Mucosa of gallbladder (tissue), 1 donor: ENCODE data around the gene DNAH2. TPM values are rescaled to one million over a fixed set of nuclear protein-coding genes. Genes with fewer than 3 reads are reported as not detected.
"Not testable (repeated sequence)": the region's sequence is repeated elsewhere in the genome, so short reads cannot be mapped to it uniquely, and the experiment has no call there.

Experiments
- DNase-seq: peaks from one replicate; pipeline ENCODE4 v3.0.0-alpha.2; 2020; ENCODE audit warnings: low spot score
- total RNA-seq: library from RNA; stranded (reverse); gene quantifications from one replicate; pipeline ENCODE4 v1.2.1, GENCODE V29; 2021
- donor health status: DM: no; HTN: no; CAD: no.

The DNAH2 gene
- total RNA-seq, 1 donor from 2014 or later: 0.95 TPM

DNA sequence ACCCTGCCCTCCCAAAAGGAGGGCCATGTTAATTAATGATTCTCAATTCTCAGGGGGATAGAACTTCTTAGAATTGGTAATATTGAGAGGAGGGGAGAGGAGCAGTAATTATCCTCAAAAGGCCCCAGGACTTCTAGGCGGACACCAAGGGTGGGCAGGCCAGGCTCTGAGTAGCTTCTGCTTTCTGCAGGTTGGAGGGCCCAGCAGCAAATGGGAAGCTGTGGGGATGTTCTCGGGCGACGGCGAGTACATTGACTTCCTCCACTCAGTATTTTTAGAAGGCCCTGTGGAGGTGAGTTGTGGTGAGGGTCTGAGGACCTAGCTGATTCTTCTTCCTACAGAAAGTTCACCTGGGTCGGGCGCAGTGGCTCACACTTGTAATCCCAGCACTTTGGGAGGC is 57.5 kb downstream of the DNAH2 start:
- no peak for DNase-seq

DNA sequence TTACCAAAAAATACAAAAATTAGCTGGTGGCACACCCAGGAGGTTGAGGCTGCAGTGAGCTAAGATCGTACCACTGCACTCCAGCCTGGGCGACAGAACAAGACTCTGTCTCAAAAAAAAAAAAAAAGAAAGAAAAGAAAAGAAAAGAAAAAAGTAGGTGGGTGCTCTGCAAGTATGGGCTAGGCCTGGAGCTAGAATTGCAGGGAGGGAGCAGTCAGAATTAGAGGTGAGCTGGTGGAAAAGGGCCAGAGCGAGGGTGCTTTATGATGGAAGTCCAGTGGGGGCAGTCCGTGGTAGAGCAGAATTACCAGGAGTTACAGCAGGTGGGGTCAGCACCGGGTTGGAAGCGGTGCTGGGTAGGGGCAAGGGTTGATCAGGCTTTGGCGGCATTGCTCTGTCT is 59.5 kb downstream of the DNAH2 start:
- no peak for DNase-seq

DNA sequence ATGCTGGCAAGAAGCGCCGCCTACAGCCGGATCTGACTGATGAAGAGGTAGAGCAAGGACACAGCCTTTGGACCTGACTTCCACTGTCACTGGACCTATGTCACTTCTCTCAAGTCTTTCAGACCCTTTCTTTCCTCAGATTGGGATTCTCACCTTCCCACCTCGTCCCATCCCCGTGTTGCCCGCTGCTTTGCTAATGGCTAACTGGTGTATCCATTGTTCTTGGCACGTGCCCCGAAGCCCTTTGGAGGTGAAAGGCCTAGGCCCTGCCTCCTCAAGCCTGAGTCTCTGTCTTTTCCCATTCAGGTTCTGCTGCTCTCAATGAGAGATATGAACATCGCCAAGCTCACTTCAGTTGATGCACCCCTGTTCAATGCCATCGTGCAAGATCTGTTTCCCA is 63.2 kb downstream of the DNAH2 start:
- DNase-seq: no peak

DNA sequence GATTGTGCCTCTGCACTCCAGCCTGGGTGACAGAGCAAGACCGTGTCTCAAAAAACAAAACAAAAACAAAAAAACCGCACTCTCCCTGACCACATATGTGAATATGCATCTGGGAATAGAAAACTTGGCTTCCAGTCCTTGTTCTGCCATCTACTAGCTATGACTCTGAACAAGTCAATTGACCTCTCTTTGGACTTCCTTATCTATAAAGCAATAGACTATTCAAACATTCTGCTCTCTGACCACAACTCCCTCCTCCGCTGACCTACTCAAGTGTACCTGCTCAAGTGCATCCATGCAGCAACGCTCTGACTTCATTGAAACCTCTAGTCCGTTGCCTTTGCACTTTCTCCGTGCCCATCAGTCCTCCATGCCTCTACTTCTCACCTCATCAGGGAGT is 63.9 kb downstream of the DNAH2 start:
- DNase-seq: no peak

DNA sequence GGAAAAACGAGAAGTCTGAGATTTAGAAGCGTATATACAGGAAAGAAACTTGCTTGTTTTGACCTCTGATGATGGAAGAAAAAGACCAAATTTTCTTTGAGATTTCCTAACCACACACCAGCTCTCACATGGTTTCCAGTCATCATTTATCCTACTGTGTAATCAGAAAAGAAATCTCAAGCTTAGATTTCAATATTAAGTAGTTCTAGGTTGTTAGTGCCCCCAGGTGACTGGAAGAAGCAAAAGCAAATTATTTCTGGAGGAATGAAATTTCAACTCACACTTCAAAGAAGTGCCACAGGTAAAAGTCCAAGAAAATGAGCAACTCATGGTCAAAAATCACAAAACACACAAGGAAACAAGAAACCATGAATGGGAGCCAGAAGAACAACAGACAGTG is 64.7 kb downstream of the DNAH2 start:
- DNase-seq: no peak

DNA sequence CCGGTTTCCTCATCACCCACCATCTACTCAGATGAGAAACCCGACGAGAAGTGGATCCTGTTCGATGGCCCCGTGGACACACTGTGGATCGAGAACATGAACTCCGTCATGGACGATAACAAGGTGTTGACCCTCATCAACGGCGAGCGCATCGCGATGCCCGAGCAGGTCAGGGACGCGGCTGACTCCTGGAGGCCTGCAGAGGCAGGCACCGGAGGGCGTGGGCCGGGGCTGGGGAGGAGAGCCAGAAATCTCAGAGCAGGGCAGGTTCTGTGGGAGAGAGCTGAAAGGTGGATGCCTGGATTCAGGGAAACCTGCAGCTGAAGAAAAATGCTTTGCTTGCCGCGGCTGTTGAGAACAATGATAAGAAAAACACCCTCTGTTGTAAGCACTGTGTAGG is 69.3 kb downstream of the DNAH2 start:
- no peak for DNase-seq

DNA sequence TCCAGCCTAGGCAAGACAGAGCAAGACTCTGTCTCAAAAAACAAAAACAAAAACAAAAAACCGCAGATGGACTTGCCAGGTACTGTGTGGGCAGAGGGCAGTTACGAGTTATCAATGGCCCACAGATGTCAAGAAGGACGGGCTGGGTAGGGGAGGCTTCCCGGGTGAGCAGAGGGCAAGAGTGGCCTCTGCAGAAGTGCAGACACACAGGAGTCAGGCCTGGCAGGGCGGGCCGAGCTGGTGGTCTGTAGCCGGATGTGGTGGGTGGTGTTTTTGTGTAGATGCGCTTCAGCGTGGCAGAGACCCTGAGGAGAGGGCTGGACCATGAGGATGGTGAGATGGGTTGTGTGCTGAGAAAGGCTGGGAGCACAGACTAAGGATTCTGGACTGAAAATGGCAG is 71.6 kb downstream of the DNAH2 start:
- DNase-seq: no peak

DNA sequence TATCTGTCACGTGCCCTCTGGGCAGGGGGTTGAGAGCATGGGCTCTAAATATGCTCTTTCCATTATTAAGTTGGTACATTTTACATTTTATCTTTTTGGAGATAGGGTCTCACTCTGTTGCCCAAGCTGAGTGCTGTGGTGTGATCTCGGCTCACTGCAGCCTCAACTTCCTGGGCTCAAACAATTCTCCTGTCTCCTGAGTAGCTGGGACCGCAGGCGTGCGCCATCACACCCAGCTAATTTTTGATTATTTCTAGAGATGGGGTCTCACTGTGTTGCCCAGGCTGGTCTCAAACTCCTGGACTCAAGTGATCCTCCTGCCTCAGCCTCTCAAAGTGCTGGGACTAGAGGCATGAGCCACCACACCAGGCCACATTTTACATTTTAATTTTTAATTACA is 72.6 kb downstream of the DNAH2 start:
- no peak for DNase-seq

DNA sequence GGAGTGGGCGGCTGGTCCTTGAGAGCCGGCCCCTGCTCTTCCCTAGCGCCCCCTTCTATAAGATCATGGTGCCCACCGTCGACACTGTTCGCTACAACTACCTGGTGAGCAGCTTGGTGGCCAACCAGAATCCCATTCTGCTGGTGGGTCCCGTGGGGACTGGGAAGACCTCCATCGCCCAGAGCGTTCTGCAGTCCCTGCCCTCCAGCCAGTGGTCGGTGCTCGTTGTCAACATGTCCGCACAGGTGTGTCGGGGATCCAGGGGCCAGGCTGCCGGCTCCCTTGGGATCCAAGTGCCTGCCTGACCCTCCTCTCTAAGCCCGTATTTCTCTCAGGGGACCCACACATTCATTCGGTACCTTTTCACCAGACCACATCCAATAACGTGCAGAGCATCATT is 75.1 kb downstream of the DNAH2 start:
- DNase-seq: no peak

DNA sequence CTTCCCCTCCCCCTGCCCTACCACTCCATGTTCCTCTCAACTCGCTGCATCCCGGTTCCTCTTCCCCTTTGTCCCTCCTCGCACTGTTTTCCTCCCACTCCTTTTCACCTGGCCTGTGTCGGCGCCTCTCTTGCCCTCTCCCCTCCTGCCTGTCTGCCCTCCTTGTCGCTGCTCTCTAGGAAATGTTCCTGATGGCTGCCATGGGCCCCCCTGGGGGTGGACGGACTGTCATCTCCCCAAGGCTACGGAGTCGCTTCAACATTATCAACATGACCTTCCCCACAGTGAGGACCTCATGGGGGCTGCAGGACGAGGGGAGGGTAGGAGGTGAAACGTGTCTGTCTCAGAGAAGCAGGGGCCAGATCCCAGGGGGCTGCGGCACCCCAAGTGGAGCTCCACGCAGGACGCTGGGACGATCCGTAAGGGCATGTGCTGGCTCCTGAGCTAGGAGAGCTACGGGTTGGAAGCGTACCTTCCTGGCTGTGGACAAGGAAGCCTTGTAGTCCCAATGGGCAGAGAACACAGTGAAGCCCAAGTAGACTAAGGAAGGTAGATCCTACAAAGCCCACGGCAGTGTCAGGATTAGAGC is 76.6 kb downstream of the DNAH2 start:
- no peak for DNase-seq

DNA sequence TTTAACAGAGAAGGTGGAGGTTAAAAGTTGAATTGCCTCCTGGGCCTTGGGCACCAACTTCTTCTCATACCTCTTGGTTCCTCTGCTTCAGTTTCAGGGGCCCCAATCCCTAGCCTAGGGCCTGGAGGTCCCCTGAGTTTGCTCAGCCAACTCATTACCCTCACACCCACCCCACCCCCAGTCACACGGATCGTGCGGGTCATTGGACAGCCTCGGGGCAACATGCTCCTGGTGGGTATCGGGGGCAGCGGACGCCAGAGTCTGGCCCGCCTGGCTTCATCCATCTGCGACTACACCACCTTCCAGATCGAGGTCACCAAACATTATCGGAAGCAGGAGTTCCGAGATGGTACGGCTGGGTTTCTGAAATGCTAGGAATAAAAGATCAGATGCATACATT is 80.4 kb downstream of the DNAH2 start:
- no peak for DNase-seq

DNA sequence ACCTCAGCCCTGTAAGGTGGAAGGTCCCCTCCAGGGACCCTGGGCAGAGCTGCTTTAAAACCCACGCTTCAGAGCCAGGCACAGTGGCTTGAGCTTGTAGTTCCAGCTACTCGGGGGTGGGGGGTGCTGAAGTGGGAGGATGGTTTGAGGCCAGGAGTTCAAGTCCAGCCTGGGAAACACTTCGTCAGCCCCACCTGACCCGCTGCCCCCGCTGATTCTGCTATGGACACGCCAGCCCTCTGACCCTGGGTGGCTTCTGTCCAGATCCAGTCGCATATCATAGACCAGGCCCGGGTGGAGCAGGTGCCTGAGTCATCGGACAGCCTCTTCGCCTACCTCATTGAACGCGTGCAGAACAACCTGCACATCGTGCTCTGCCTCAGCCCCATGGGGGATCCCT is 81.3 kb downstream of the DNAH2 start:
- no peak for DNase-seq

DNA sequence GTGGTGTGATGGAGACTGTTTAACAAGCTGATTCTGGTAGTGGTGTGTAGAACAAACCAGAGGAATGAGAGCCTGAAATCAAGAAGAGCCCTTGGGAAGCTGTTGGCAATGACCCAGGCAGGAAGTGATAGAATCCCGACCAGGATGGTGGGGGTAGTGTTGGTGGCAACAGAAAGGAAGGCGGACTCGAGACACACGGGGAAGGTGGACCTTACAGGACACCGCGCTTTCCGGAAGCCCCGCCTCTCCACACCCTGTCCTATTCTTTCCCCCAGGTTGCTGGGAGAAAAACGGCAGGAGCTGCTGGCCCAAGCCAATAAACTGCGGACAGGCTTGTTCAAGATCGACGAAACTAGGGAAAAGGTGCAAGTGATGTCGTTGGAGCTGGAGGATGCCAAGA is 86.4 kb downstream of the DNAH2 start:
- DNase-seq: peak; percentile 29

DNA sequence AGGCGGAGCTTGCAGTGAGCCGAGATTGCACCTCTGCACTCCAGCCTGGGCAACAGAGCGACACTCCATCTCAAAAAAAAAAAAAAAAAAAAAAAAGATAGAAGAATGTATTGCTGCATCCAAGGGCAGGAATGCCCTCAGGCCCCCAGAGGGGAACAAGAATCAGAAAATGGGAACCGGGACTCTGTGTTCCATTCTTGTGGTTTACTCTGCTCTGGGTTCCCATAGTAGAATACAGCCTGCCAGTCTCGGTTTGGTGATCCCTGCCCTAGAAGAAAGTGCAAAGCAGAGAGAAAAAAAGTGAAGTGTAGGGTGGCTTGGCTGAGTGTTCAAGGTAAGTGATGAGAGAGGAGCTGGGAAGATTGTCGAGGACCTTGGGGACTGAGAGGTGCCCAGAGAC is 89.0 kb downstream of the DNAH2 start:
- DNase-seq: no peak

DNA sequence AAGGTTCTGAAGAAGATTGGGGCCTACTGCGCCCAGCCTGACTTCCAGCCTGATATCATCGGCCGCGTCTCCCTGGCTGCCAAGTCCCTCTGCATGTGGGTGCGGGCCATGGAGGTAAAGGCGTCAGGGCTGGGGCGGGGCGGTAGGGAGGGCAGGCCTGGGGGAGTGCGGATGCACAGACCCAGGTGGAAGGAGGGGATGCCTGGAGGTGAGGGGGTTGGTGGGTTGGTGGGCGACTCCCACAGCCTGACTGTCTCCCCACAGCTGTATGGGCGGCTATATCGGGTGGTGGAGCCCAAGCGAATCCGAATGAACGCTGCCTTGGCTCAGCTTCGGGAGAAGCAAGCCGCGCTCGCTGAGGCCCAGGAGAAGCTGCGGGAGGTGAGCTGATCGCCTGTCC is 89.7 kb downstream of the DNAH2 start:
- DNase-seq: no peak

DNA sequence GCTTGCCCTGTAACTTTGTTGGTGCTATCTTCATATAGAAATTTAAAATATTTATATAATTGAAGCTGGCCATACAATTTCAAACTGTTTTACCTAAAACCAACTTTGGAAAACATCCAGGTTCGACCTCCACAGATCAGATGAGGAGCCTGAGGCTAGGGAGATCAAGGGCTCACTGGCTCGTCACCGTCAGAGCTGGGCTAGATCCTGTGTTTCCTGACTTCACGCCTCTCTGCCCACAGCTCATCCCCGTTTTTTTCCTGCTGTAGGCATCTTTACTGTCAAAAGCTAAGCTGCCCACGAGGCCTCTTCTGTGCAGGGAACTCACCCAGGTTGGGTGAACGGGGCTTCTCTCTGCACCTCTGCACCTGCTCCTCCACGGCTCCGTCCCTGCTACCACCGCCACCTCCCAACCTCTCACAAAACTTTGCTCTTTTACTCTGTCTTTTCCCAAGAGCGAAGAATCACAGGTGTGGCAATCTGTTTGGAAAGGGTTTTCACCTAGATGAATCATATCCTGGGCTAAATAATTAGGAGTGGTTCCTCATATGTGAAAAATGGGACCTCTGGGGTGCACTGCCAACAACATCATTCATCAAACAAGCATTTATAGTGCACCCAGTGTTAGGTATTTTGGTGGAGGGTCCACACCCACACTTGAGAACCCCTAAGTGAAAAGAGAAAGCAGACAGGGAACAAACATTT is 91.7 kb downstream of the DNAH2 start:
- no peak for DNase-seq

DNA sequence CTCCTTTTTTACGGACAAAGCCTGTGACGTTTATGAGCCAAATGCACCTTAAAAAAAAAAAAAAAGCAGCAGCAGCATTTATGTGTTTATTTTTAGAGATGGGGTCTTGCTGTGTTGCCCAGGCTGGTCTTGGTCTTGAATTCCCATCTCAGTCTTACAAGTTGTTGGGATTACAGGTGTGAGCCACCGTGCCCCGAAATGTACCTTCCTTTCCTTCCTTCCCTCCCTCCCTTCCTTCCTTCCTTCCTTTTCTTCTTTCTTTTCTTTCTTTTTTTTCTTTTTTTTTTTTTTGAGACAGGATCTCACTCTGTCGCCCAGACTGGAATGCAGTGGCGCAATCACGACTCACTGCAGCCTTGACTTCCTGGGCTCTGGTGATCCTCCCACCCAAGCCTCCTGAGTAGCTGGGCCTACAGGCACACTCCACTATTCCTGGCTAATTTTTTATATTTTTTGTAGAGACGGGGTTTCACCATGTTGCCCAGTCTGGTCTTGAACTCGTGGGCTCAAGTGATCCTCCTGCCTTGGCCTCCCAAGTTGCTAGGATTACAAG is 92.3 kb downstream of the DNAH2 start:
- not testable (repeated sequence) for DNase-seq

DNA sequence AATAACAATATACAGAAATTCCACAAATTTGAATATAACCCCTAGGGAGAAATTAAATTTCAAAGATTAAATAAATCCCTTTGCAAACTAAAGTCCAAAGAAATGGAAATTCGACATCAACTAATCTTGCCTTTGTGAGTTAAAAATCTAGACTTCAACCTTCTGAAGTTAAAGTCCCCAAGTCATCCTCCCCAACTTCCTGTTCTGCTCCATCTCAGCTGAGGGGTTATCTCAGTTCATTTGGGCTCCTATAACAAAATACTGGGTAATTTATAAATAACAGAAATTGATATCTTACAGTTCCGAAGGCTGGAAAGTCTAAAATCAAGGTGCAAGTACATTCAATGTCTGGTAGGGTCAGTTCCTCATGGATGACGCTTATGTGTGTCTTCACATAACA is 93.7 kb downstream of the DNAH2 start:
- no peak for DNase-seq

DNA sequence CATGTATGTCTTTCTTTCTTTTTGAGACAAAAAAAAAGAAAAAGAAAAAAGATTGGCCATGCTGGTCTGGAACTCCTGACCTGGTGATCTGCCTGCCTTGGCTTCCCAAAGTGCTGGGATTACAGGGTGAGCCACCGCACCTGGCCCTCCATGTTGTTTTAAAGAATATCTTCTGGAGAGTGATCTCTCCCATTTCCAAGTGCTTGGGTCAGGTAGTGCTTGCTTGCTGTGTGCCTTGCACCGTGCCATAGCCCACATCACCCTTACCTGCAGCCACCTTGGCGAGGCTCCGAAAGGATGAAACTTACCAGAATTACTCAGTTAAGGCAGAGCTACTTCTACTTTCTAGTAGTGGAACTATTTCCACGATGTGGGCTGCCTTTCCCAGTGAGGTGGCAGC is 97.4 kb downstream of the DNAH2 start:
- no peak for DNase-seq

DNA sequence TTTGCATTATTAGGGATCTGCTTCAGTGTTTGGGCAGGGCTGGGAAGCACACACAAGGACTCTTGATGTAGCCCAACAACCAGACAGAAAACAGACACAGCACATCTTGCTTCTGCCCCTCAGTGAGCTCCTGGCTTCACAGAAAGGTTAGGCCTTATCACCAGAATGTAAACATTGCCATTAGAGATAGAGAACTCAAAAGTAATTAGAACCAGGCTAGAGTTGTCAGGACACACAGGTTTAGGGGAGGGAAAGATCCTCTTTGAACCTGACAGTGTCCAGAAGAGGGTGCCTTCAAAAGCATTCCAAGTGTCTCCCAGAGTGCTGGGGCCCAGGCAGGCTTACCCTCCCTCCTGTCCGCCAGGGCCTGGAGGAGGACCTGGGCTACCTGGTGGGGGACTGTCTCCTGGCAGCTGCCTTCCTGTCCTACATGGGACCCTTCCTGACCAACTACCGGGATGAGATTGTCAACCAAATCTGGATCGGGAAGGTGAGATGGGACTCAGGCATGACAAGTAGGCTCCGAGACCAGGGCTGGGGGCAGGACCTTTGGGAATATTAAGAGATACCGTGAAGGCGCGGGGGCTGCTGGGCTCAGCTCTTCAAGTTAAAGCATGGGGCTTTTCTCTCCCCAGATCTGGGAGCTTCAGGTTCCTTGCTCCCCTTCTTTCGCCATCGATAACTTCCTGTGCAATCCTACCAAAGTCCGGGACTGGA is 99.5 kb downstream of the DNAH2 start:
- DNase-seq: no peak

DNA sequence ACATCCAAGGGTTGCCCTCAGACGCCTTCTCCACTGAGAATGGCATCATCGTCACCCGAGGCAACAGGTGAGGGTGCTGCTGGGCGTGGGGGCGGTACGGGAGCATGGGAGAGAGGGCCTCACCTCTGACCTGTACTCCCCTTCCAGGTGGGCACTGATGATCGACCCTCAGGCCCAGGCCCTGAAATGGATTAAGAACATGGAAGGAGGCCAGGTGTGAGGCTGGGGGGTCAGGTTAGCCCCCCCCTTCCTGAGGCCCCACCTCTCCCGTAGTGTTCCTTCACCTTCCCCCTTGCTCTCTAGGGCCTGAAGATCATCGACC is 100.1 kb downstream of the DNAH2 start:
- no peak for DNase-seq

DNA sequence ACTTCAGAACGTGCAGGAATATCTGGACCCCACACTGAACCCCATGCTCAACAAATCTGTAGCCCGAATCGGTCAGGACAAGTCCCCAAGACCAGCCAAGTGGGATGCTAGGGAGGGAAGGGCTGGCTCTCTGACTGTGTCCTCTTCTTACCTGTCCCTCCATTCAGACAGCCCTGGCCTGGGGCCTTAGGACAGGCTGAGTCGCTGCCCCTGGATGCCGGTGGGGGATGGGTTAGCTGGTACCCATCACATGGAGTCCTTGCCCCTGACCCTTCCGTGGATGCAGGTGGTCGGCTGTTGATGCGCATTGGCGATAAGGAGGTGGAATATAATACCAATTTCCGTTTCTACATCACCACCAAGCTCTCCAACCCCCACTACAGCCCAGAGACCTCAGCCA is 100.5 kb downstream of the DNAH2 start:
- no peak for DNase-seq
